HepG2 (cell line): ENCODE results near the gene CLDN19. TPM values are rescaled to one million over a fixed set of nuclear protein-coding genes. Genes with fewer than 3 reads are reported as not detected.

Experiments used
- CBX1 ChIP-seq: IDR thresholded peaks from one replicate; pipeline ENCODE4 v1.6.1; 2016; ENCODE audit warnings: antibody characterized with exemption, low read depth
- FOSL2 ChIP-seq: sonication (generic); formaldehyde crosslinking; IDR thresholded peaks from 2 replicates; pipeline ENCODE4 v1.4.0; 2020; ENCODE audit warnings: missing genetic modification reagents
- GATA4 ChIP-seq: sonication (generic); IDR thresholded peaks from 2 replicates; pipeline ENCODE4 v1.6.1; 2016; ENCODE audit warnings: antibody characterized with exemption, low read depth, borderline replicate concordance
- HIC2 ChIP-seq: sonication (generic); formaldehyde crosslinking; IDR thresholded peaks from 2 replicates; pipeline ENCODE4 v1.9.0; 2022; ENCODE audit warnings: low read depth, missing genetic modification reagents
- JUN ChIP-seq: sonication (generic); formaldehyde crosslinking; IDR thresholded peaks from 2 replicates; pipeline ENCODE4 v1.4.0; 2020; ENCODE audit warnings: mild to moderate bottlenecking, missing genetic modification reagents
- NFRKB ChIP-seq: fragments of 450-650 bp; IDR thresholded peaks from 2 replicates; pipeline ENCODE4 v1.6.1; 2017
- NONO ChIP-seq, 2 experiments: fragments of 450-650 bp in 1 of 2; sonication (generic) in 1 of 2; formaldehyde crosslinking in 1 of 2; IDR thresholded peaks in 1 of 2; conservative IDR thresholded peaks in 1 of 2; 2 replicates each; pipeline versions ENCODE4 v1.6.1 to v1.8.0; 2017 to 2022; ENCODE audit warnings: mild to moderate bottlenecking in 1 of 2, missing genetic modification reagents in 1 of 2, moderate library complexity in 1 of 2
- RNF219 ChIP-seq: sonication (generic); formaldehyde crosslinking; IDR thresholded peaks from 2 replicates; pipeline ENCODE4 v1.5.0; 2020; ENCODE audit warnings: mild to moderate bottlenecking, missing genetic modification reagents
- ZBTB37 ChIP-seq: sonication (generic); formaldehyde crosslinking; IDR thresholded peaks from 2 replicates; pipeline ENCODE4 v1.4.0; 2020; ENCODE audit warnings: mild to moderate bottlenecking, missing genetic modification reagents
- ZBTB7A ChIP-seq: sonication (generic); formaldehyde crosslinking; IDR thresholded peaks from 2 replicates; pipeline ENCODE4 v1.8.0; 2022; ENCODE audit warnings: mild to moderate bottlenecking, missing genetic modification reagents
- ZNF142 ChIP-seq: sonication (generic); formaldehyde crosslinking; IDR thresholded peaks from 2 replicates; pipeline ENCODE4 v1.4.0; 2020; ENCODE audit warnings: missing genetic modification reagents
- ZNF350 ChIP-seq: sonication (generic); formaldehyde crosslinking; IDR thresholded peaks from 2 replicates; pipeline ENCODE4 v1.4.0; 2020; ENCODE audit warnings: mild to moderate bottlenecking, low read depth, missing genetic modification reagents, borderline replicate concordance
- ZNF660 ChIP-seq: sonication (generic); formaldehyde crosslinking; IDR thresholded peaks from 2 replicates; pipeline ENCODE4 v1.5.1; 2020; ENCODE audit warnings: mild to moderate bottlenecking, low read depth, missing genetic modification reagents, borderline replicate concordance
- ZSCAN20 ChIP-seq: sonication (generic); formaldehyde crosslinking; IDR thresholded peaks from 2 replicates; pipeline ENCODE4 v1.4.0; 2020; ENCODE audit warnings: missing genetic modification reagents, mild to moderate bottlenecking, borderline replicate concordance
- polyA plus RNA-seq, 8 experiments: library from polyadenylated mRNA; depleted of rRNA in 3 of 8; stranded (reverse) in 7 of 8; unstranded in 1 of 8; fragments of >200 nt; fragmentation: Illumina TruSeq in 4 of 8; extraction: Trizol in 4 of 8; gene quantifications; 2 replicates each; pipeline versions ENCODE4 v1.2.1 to v1.2.3, GENCODE V29; 2011 to 2016; ENCODE audit warnings: low read depth in 4 of 8, missing spikeins in 1 of 8, mixed read lengths in 1 of 8; ENCODE audit not compliant: insufficient read depth in 1 of 8
- total RNA-seq, 5 experiments: library from RNA; depleted of rRNA; stranded (reverse); fragments of >200 nt; fragmentation: Illumina TruSeq; extraction: Trizol; gene quantifications; 2 replicates each; pipeline ENCODE4 v1.2.3, GENCODE V29; 2016; ENCODE audit warnings: low read depth in 1 of 5

CLDN19 gene
- total and polyA plus RNA-seq, 2 of the 13 experiments (the other 11 are each of a cell fraction or from before 2014, with no cell fraction given), result 5.0 to 7.6 TPM

GRCh38 chr1:42765832-42766740, 26.1 kb upstream of the CLDN19 start (continued):
- TF ChIP-seq CBX1 (no peak), HIC2 (no peak), ZBTB37 (peak; percentile 17; the same call in 1 of the 2 replicates), ZBTB7A (CRISPR knock-in tag) (no peak), ZNF142 (CRISPR knock-in tag) (no peak), ZNF350 (CRISPR knock-in tag) (no peak), NFRKB (no peak), ZSCAN20 (CRISPR knock-in tag) (no peak; the same call in 1 of the 2 replicates), JUN (no peak), ZNF660 (CRISPR knock-in tag) (no peak), GATA4 (no peak), RNF219 (CRISPR knock-in tag) (no peak), FOSL2 (CRISPR knock-in tag) (0 out of 2 replicates have a peak, but pooled peaks have one; percentile 10), NONO (IDR thresholded peaks at IDR 0.05) (no peak), NONO (CRISPR knock-in tag; conservative IDR thresholded peaks at IDR 0.05) (no peak)
